ENCODE data around the gene ICAM4. TPM values are rescaled to one million over a fixed set of nuclear protein-coding genes. Genes with fewer than 3 reads are reported as not detected.
A peak's percentile ranks its signal among the peaks of the same experiment; 100 is the strongest.

ICAM4 gene
- total RNA-seq, 2 experiments from 2014 or later, result 0.99 to 1.1 TPM

DNA sequence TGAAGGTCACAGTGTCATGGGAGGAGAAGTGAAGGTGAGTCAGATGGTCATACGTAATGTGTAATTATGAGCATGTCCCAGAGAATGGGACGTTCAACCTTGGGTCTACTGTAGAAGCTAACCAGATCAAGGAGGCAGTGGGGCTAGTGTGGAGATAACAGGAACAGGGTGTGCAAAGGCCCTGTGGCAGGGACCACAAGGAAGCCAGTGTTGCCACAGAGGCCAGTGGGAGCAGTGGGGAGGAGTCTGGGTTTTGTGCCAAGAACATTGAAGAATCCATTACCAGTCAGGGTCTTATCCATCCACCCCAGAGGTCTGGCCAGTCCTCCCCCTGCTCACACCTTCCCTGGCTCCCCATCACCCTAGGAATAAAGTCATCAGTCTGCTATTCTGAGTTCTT is 31.4 kb upstream of the ICAM4 start:
- Mint-ChIP-seq H3K36me3 (ENCODE audit: low read depth) (peaks cover 57% of the 10 kb centered on the region), H3K4me1 (ENCODE audit: low read depth) (peaks cover 44% of the 10 kb centered on the region), H3K4me3 (no peak overlapping the region), H3K27me3 (ENCODE audit: low read depth) (no peaks in the 10 kb centered on the region), H3K9me3 (ENCODE audit: insufficient read depth) (no peaks in the 10 kb centered on the region), H3K27ac (peak overlapping the region; percentile 19)
- DNase-seq (no peak), ATAC-seq (no peak)
- CTCF ChIA-PET, result interaction anchor here (0.9 kb wide), 1 partner anchor 19 kb away, joined by 3 read pairs; no protein-coding TSS in a partner anchor
- POLR2A ChIA-PET, result no interaction called here

GRCh38 chr19:10256551-10256950 is 30.2 kb upstream of the ICAM4 start:
- ChIA-PET POLR2A (interaction anchor here (1.5 kb wide), 1 partner anchor 13 kb away, joined by 3 read pairs; no protein-coding TSS in a partner anchor), CTCF (interaction anchor here (0.6 to 7.9 kb wide), 4 partner anchors 13 to 204 kb away, joined by 3 to 255 read pairs (median 86); partner anchors contain the start of genes ICAM1 and TYK2)
- peaks cover 40% of the 10 kb centered on the region for H3K4me1 Mint-ChIP-seq (ENCODE audit: low read depth)
- ATAC-seq (no peak), DNase-seq (no peak)
- no peak overlapping the region for H3K4me3 Mint-ChIP-seq
- H3K27ac Mint-ChIP-seq, result no peak overlapping the region
- H3K9me3 Mint-ChIP-seq (ENCODE audit: insufficient read depth), result no peaks in the 10 kb centered on the region
- H3K36me3 Mint-ChIP-seq (ENCODE audit: low read depth), result peaks cover 57% of the 10 kb centered on the region
- no peaks in the 10 kb centered on the region for H3K27me3 Mint-ChIP-seq (ENCODE audit: low read depth)

DNA sequence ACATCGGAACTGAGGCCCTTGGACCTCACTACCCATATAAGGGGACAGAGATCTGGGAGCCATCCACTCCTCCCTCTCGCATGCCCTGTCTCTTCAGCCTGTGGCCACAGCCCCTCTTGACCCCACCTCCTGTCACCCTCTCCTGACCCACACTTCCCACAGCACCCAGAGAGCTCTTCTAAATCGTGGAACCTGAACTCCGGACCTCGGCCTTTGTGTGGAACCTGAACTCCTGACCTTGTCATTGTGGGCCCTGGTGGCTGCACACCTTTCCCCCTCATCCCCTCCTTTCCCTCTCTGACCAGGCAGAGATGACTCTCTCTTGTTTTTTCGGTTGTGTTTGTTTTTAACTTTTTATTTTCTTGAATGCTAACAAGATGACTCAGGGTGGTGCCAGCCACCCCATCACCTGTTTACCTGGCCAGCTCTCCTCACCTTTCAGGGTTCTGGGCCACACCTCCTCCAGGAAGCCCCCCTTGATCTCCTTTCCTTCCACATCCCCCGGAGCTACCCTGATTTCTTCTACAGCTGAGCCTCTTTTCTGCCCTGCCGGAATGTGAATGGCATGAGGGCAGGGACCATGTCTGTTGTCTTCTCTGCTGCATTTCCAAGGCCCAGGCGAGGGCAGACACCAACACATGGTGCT is 29.7 kb upstream of the ICAM4 start:
- POLR2A ChIA-PET, result interaction anchor here (1.5 kb wide), 1 partner anchor 13 kb away, joined by 3 read pairs; no protein-coding TSS in a partner anchor
- H3K27me3 Mint-ChIP-seq (ENCODE audit: low read depth), result no peaks in the 10 kb centered on the region
- peaks cover 57% of the 10 kb centered on the region for H3K36me3 Mint-ChIP-seq (ENCODE audit: low read depth)
- CTCF ChIA-PET, result interaction anchor here (0.6 to 7.9 kb wide), 4 partner anchors 13 to 203 kb away, joined by 3 to 255 read pairs (median 86); partner anchors contain the start of genes ICAM1 and TYK2
- H3K4me3 Mint-ChIP-seq, result no peak overlapping the region
- H3K4me1 Mint-ChIP-seq (ENCODE audit: low read depth), result peaks cover 42% of the 10 kb centered on the region
- H3K27ac Mint-ChIP-seq, result no peak overlapping the region
- DNase-seq, result no peak
- ATAC-seq, result no peak
- no peaks in the 10 kb centered on the region for H3K9me3 Mint-ChIP-seq (ENCODE audit: insufficient read depth)

DNA sequence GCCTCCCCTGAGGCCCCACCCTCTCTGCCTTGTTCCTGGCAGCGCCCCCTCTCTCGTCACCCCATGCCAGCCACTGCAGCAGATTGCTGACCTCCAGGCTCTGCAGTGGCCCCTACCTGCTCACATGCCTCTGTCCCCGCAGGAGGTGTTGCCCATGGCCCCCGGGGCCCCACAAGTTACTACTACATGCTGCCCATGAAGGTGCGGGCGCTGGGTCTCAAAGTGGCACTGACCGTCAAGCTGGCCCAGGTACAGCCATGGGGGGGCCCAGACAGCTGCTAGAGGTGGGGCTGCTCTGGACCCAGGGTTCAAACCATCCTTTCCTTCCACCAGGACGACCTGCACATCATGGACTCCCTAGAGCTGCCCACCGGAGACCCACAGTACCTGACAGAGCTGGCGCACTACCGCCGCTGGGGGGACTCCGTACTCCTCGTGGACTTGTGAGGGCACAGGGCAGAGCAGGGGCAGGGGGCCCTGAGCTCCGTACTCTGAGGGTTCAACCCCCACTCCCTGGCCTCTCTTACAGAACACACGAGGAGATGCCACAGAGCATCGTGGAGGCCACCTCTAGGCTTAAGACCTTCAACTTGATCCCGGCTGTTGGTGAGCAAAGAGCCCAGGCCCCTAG is 28.6 kb upstream of the ICAM4 start:
- H3K4me3 Mint-ChIP-seq, result no peak overlapping the region
- H3K27ac Mint-ChIP-seq, result peak overlapping the region; percentile 44
- POLR2A ChIA-PET, result interaction anchor here (1.0 to 2.9 kb wide), 4 partner anchors 12 to 132 kb away, joined by 3 to 26 read pairs (median 6); partner anchors contain the start of genes ICAM1 and ICAM4
- peaks cover 52% of the 10 kb centered on the region for H3K36me3 Mint-ChIP-seq (ENCODE audit: low read depth)
- CTCF ChIA-PET, result interaction anchor here (0.6 to 7.9 kb wide), 29 partner anchors 8 to 326 kb away, joined by 3 to 255 read pairs (median 4); partner anchors contain the start of genes CDC37, ICAM1, ICAM4 and ICAM5
- peaks cover 33% of the 10 kb centered on the region for H3K4me1 Mint-ChIP-seq (ENCODE audit: low read depth)
- no peaks in the 10 kb centered on the region for H3K27me3 Mint-ChIP-seq (ENCODE audit: low read depth)
- no peak for ATAC-seq
- H3K9me3 Mint-ChIP-seq (ENCODE audit: insufficient read depth), result no peaks in the 10 kb centered on the region
- DNase-seq, result no peak

DNA sequence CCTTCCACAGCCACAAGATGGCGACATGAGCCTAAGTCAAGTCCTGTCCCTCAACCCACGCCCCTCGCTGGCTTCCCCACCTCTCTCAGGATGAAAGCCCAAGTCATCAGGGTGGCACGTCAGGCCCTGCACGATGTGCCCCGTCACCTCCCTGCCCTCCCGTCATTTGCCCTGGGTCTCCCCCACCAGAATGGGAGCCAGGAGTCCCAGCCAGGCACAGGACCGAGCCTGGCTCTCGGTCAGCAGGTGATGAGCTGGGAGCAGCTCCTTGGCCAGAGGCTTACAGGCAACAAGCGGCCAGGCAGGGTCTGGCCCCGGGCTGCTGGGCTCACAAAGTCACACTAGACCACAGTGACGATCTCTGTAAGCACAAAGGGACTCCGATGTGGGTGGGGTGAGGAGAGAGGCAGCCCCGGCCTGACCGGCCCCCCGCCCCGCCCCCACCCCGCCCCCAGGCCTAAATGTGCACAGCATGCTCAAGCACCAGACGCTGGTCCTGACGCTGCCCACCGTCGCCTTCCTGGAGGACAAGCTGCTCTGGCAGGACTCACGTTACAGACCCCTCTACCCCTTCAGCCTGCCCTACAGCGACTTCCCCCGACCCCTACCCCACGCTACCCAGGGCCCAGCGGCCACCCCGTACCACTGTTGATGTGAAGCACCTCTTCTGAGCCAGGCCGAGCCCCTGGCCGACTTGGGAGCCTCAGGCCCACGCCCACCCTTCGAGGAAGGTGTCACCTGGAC is 27.4 kb upstream of the ICAM4 start:
- ChIA-PET CTCF (interaction anchor here (0.6 to 7.9 kb wide), 40 partner anchors 9 to 327 kb away, joined by 3 to 255 read pairs (median 4); partner anchors contain the start of genes CDC37, DNMT1, ICAM1 and ICAM4), POLR2A (interaction anchor here (1.0 to 2.9 kb wide), 5 partner anchors 11 to 131 kb away, joined by 3 to 26 read pairs (median 4); partner anchors contain the start of genes DNMT1, ICAM1 and ICAM4)
- no peak overlapping the region for H3K27ac Mint-ChIP-seq
- no peaks in the 10 kb centered on the region for H3K27me3 Mint-ChIP-seq (ENCODE audit: low read depth)
- no peaks in the 10 kb centered on the region for H3K9me3 Mint-ChIP-seq (ENCODE audit: insufficient read depth)
- peak; percentile 94 for DNase-seq
- peaks cover 45% of the 10 kb centered on the region for H3K36me3 Mint-ChIP-seq (ENCODE audit: low read depth)
- peak; percentile 81 for ATAC-seq
- no peak overlapping the region for H3K4me3 Mint-ChIP-seq
- H3K4me1 Mint-ChIP-seq (ENCODE audit: low read depth), result peaks cover 27% of the 10 kb centered on the region

- no peaks in the 10 kb centered on the region for H3K27me3 Mint-ChIP-seq (ENCODE audit: low read depth)
- CTCF ChIA-PET, result interaction anchor here (0.6 to 7.9 kb wide), 22 partner anchors 10 to 328 kb away, joined by 3 to 255 read pairs (median 4); partner anchors contain the start of genes CDC37, ICAM1, ICAM5 and MRPL4
- POLR2A ChIA-PET, result interaction anchor here (0.8 to 2.9 kb wide), 4 partner anchors 10 to 177 kb away, joined by 4 to 26 read pairs (median 4); partner anchors contain the start of genes DNMT1 and ICAM1
- H3K9me3 Mint-ChIP-seq (ENCODE audit: insufficient read depth), result no peaks in the 10 kb centered on the region
- H3K36me3 Mint-ChIP-seq (ENCODE audit: low read depth), result peaks cover 36% of the 10 kb centered on the region
- ATAC-seq, result no peak
- peak overlapping the region; percentile 49 for H3K27ac Mint-ChIP-seq
- no peak overlapping the region for H3K4me3 Mint-ChIP-seq
- H3K4me1 Mint-ChIP-seq (ENCODE audit: low read depth), result peaks cover 19% of the 10 kb centered on the region
- peak; percentile 29 for DNase-seq
These were observed 26.6 kb upstream of the ICAM4 start for GRCh38 chr19:10260141-10260584.

DNA sequence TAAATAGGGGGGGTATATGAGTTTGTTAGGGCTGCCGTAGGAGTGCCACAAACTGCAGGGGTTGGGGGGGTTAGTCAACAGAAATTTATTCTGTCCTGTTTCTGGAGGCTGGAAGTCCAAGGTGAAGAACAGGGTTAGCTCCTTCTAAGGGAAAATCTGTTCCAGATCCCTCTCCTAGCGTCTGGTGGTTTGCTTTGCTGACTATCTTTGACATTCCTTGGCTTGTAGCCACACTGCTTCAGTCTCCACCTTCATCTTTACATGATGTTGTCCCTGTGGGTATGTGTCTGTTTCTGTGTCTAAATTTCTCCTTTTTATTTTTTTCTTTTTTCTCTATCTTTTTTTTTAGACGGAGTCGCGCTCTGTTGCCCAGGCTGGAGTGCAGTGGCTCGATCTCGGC is 24.0 kb upstream of the ICAM4 start:
- Mint-ChIP-seq H3K27me3 (ENCODE audit: low read depth) (no peaks in the 10 kb centered on the region), H3K4me3 (no peak overlapping the region), H3K27ac (no peak overlapping the region), H3K9me3 (ENCODE audit: insufficient read depth) (no peaks in the 10 kb centered on the region), H3K36me3 (ENCODE audit: low read depth) (peaks cover 18% of the 10 kb centered on the region), H3K4me1 (ENCODE audit: low read depth) (peaks cover 17% of the 10 kb centered on the region)
- CTCF ChIA-PET, result interaction anchor here (1.1 to 7.9 kb wide), 3 partner anchors 27 to 128 kb away, joined by 3 to 255 read pairs (median 6); partner anchors contain the start of genes ICAM5 and TYK2
- ATAC-seq, result no peak
- no peak for DNase-seq
- POLR2A ChIA-PET, result interaction anchor here (0.6 to 1.8 kb wide), 2 partner anchors 8 to 57 kb away, joined by 3 to 5 read pairs; partner anchors contain the start of gene ICAM1

DNA sequence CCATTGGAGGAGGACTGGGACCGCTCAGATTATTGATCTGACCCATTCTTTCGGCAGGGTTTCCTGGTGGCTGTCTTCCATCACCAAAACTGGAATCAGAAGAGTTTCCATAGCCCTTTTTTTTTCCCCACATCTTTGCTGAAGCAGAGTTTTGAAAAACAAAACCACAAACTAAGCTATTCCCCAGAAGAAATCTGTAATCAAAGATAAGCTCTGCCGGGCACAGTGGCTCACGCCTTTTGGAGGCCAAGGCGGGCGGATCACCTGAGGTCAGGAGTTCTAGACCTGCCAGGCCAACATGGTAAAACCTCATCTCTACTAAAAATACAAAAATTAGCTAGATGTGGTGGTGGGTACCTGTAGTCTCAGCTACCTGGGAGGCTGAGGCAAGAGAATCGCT is 20.0 kb upstream of the ICAM4 start:
- ChIA-PET POLR2A (interaction anchor here (0.7 kb wide), 1 partner anchor 118 kb away, joined by 3 read pairs; no protein-coding TSS in a partner anchor), CTCF (interaction anchor here (0.9 to 10.8 kb wide), 3 partner anchors 7 to 119 kb away, joined by 3 to 383 read pairs (median 96); partner anchors contain the start of gene TYK2)
- Mint-ChIP-seq H3K27ac (no peak overlapping the region), H3K4me3 (no peak overlapping the region), H3K4me1 (ENCODE audit: low read depth) (peaks cover 23% of the 10 kb centered on the region), H3K36me3 (ENCODE audit: low read depth) (no peaks in the 10 kb centered on the region), H3K27me3 (ENCODE audit: low read depth) (no peaks in the 10 kb centered on the region), H3K9me3 (ENCODE audit: insufficient read depth) (no peaks in the 10 kb centered on the region)
- DNase-seq (no peak), ATAC-seq (no peak)

DNA sequence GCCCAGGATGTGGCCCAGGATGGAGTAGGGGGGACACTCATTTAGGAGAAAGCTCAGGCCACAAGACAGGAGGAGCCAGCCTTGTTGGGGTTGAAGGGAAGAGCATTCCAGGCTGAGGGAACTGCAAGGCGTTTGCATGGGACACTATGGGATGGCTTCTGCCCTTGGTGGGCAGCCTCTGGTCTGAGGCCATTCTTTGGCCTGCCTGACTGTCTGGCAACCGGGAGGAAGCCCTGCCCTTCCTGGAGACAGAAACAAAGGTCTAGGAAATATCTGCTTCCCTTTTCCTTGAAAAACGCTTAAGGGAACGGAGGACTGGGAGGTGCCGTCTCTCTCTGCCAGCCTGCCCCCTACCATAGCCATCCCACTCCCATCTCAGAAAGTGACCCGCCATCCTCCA is 18.7 kb upstream of the ICAM4 start:
- no peak for DNase-seq
- CTCF ChIA-PET, result interaction anchor here (6.1 to 10.8 kb wide), 2 partner anchors 9 to 118 kb away, joined by 96 to 383 read pairs; partner anchors contain the start of gene TYK2
- H3K27ac Mint-ChIP-seq, result no peak overlapping the region
- ATAC-seq, result no peak
- H3K36me3 Mint-ChIP-seq (ENCODE audit: low read depth), result peaks cover 4% of the 10 kb centered on the region
- POLR2A ChIA-PET, result interaction anchor here (4.0 kb wide), 1 partner anchor 8 kb away, joined by 26 read pairs; no protein-coding TSS in a partner anchor
- H3K27me3 Mint-ChIP-seq (ENCODE audit: low read depth), result no peaks in the 10 kb centered on the region
- no peak overlapping the region for H3K4me3 Mint-ChIP-seq
- peaks cover 33% of the 10 kb centered on the region for H3K4me1 Mint-ChIP-seq (ENCODE audit: low read depth)
- no peaks in the 10 kb centered on the region for H3K9me3 Mint-ChIP-seq (ENCODE audit: insufficient read depth)

GRCh38 chr19:10269333-10270179 is 17.2 kb upstream of the ICAM4 start:
- Mint-ChIP-seq H3K27me3 (ENCODE audit: low read depth) (no peaks in the 10 kb centered on the region), H3K4me3 (peak overlapping the region; percentile 82), H3K36me3 (ENCODE audit: low read depth) (peaks cover 6% of the 10 kb centered on the region), H3K4me1 (ENCODE audit: low read depth) (peaks cover 35% of the 10 kb centered on the region), H3K9me3 (ENCODE audit: insufficient read depth) (no peaks in the 10 kb centered on the region), H3K27ac (peak overlapping the region; percentile 93)
- DNase-seq, result peak; percentile 92
- ATAC-seq, result peak; percentile 69
- ChIA-PET CTCF (interaction anchor here (0.6 to 10.8 kb wide), 26 partner anchors 9 to 589 kb away, joined by 3 to 383 read pairs (median 4); partner anchors contain the start of genes CDC37, ICAM4, ICAM5 and PDE4A), POLR2A (interaction anchor here (0.6 to 4.0 kb wide), 15 partner anchors 7 to 149 kb away, joined by 3 to 54 read pairs (median 10); partner anchors contain the start of genes CDC37, DNMT1, ICAM4 and ICAM5)

Data from activated CD8-positive, alpha-beta T cell treated with anti-CD3 and anti-CD28 coated beads, Interleukin-2, amount 10 ng/mL, durations not matched to agents 7 days and 5 days (primary cell).